GM23338 (cell line): ENCODE results near the gene INHBC. TPM values are rescaled to one million over a fixed set of nuclear protein-coding genes. Genes with fewer than 3 reads are reported as not detected.

ENCODE experiments used
- ATAC-seq: fragments of 200-7000 bp; cut with Tn5 transposase; 3 replicates; pipeline ENCODE4 v1.9.1; 2020
- DNase-seq: peaks from one replicate; pipeline ENCODE4 v3.0.0-alpha.2; 2015; ENCODE audit warnings: low spot score
- H2AFZ ChIP-seq: fragments of 200-600 bp; sonication (generic); 2 replicates; pipeline ENCODE4 v1.8.0; 2016; ENCODE audit warnings: antibody characterized with exemption, mild to moderate bottlenecking, moderate library complexity
- H3F3A ChIP-seq: fragments of 200-600 bp; sonication (generic); replicated peaks from 2 replicates; pipeline ENCODE4 v1.8.0; 2017; ENCODE audit warnings: antibody characterized with exemption, mixed run types, low read depth
- H3K27ac ChIP-seq: fragments of 200-600 bp; sonication (generic); 2 replicates; pipeline ENCODE4 v1.6.1; 2016; ENCODE audit warnings: low read depth
- H3K27me3 ChIP-seq: fragments of 200-600 bp; sonication (generic); 2 replicates; pipeline ENCODE4 v1.8.0; 2016; ENCODE audit warnings: mild to moderate bottlenecking, mixed run types, moderate library complexity; ENCODE audit not compliant: insufficient read depth
- H3K36me3 ChIP-seq: fragments of 200-600 bp; sonication (generic); 2 replicates; pipeline ENCODE4 v1.8.0; 2016; ENCODE audit warnings: mild to moderate bottlenecking; ENCODE audit not compliant: insufficient read depth
- H3K4me1 ChIP-seq: fragments of 200-600 bp; sonication (generic); 2 replicates; pipeline ENCODE4 v1.8.0; 2016; ENCODE audit warnings: mild to moderate bottlenecking, moderate library complexity; ENCODE audit not compliant: insufficient read depth
- H3K4me2 ChIP-seq: fragments of 200-600 bp; sonication (generic); 2 replicates; pipeline ENCODE4 v1.7.1; 2017; ENCODE audit warnings: mixed run types
- H3K4me3 ChIP-seq: fragments of 200-600 bp; sonication (generic); 2 replicates; pipeline ENCODE4 v1.6.1; 2016; ENCODE audit warnings: mixed run types
- H3K79me2 ChIP-seq: fragments of 200-600 bp; sonication (generic); replicated peaks from 2 replicates; pipeline ENCODE4 v1.8.0; 2017; ENCODE audit warnings: mild to moderate bottlenecking; ENCODE audit not compliant: insufficient read depth
- H3K9me2 ChIP-seq: fragments of 200-600 bp; sonication (generic); 2 replicates; pipeline ENCODE4 v1.8.0; 2017; ENCODE audit not compliant: insufficient read depth
- H4K20me1 ChIP-seq: fragments of 200-600 bp; sonication (generic); replicated peaks from 2 replicates; pipeline ENCODE4 v1.8.0; 2017; ENCODE audit warnings: mild to moderate bottlenecking; ENCODE audit not compliant: insufficient read depth
- H3K27ac Mint-ChIP-seq: 2 replicates; pipeline ENCODE4 v1.8.0; 2020; ENCODE audit warnings: inconsistent platforms, mild to moderate bottlenecking, moderate library complexity, mixed read lengths
- H3K27me3 Mint-ChIP-seq: 3 replicates; pipeline ENCODE4 v1.8.0; 2022; ENCODE audit warnings: low read depth, mild to moderate bottlenecking, moderate library complexity, mixed read lengths, inconsistent platforms; ENCODE audit not compliant: insufficient read depth, poor library complexity
- H3K36me3 Mint-ChIP-seq: 3 replicates; pipeline ENCODE4 v1.8.0; 2021; ENCODE audit warnings: low read depth, mild to moderate bottlenecking, inconsistent platforms, moderate library complexity, mixed read lengths
- H3K4me1 Mint-ChIP-seq: 3 replicates; pipeline ENCODE4 v1.8.0; 2020; ENCODE audit warnings: mild to moderate bottlenecking, inconsistent platforms, mixed read lengths
- H3K4me3 Mint-ChIP-seq: 3 replicates; pipeline ENCODE4 v1.8.0; 2021; ENCODE audit warnings: moderate library complexity, mild to moderate bottlenecking, inconsistent platforms, mixed read lengths
- H3K9me3 Mint-ChIP-seq: 3 replicates; pipeline ENCODE4 v1.8.0; 2020; ENCODE audit warnings: moderate library complexity, mild to moderate bottlenecking, inconsistent platforms, mixed read lengths
- CREB1 ChIP-seq: fragments of 250-450 bp; sonication (Bioruptor Pico); IDR thresholded peaks from 2 replicates; pipeline ENCODE4 v1.5.0; 2020; ENCODE audit warnings: low read depth, mild to moderate bottlenecking, moderate library complexity
- ETS1 ChIP-seq: IDR thresholded peaks from 2 replicates; pipeline ENCODE4 v1.6.1; 2016; ENCODE audit warnings: antibody characterized with exemption
- EZH2 ChIP-seq: fragments of 200-600 bp; sonication (generic); IDR thresholded peaks from one replicate; pipeline ENCODE4 v1.8.0; 2017; ENCODE audit warnings: antibody characterized with exemption, mild to moderate bottlenecking, low read depth; ENCODE audit not compliant: unreplicated experiment
- ZNF114 ChIP-seq: fragments of 250-450 bp; sonication (Bioruptor Pico); IDR thresholded peaks from 2 replicates; pipeline ENCODE4 v1.5.0; 2020; ENCODE audit warnings: mild to moderate bottlenecking, moderate library complexity
- polyA plus RNA-seq: library from polyadenylated mRNA; unstranded; fragments of >200 nt; fragmentation: Nextera tagmentation; extraction: Ambion mirVana; gene quantifications from 2 replicates; pipeline ENCODE4 v1.2.1, GENCODE V29; 2016
- total RNA-seq: library from RNA; depleted of rRNA; stranded (reverse); fragments of >200 nt; shearing (Covaris generic); gene quantifications from 2 replicates; pipeline ENCODE4 v1.2.3, GENCODE V29; 2014
- TF ChIP-seq, protein P1 (sequence below): IDR thresholded peaks from one replicate; pipeline ENCODE4 v1.6.1; 2018; ENCODE audit warnings: antibody characterized with exemption; ENCODE audit not compliant: unreplicated experiment

The INHBC gene
- total and polyA plus RNA-seq, 2 experiments from 2014 or later = 0.53 TPM; not detected in 1

DNA sequence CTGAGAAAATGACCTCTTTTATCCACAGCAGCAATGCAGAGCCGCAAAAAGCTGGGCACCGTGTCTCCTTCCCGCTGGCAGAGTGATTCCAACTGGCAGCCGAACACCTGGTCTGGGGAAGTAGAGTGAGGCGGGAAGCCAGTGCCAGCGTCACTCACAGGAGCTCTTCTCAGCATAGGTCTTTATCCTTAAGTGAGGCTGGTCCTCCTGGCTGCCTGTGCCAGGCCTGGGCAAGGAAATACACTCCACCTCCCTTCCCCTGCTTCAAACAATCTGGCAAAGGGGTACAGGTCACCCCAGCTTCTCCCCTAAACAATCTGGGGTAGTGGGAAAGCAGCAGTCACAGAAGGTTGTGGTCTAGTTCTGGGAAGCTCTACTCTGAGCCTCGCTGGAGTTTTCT, 40.3 kb downstream of the INHBC start (continued):
- no peak for TF ChIP-seq ZNF114
- no peak for TF ChIP-seq ETS1
- TF ChIP-seq, protein P1, sequence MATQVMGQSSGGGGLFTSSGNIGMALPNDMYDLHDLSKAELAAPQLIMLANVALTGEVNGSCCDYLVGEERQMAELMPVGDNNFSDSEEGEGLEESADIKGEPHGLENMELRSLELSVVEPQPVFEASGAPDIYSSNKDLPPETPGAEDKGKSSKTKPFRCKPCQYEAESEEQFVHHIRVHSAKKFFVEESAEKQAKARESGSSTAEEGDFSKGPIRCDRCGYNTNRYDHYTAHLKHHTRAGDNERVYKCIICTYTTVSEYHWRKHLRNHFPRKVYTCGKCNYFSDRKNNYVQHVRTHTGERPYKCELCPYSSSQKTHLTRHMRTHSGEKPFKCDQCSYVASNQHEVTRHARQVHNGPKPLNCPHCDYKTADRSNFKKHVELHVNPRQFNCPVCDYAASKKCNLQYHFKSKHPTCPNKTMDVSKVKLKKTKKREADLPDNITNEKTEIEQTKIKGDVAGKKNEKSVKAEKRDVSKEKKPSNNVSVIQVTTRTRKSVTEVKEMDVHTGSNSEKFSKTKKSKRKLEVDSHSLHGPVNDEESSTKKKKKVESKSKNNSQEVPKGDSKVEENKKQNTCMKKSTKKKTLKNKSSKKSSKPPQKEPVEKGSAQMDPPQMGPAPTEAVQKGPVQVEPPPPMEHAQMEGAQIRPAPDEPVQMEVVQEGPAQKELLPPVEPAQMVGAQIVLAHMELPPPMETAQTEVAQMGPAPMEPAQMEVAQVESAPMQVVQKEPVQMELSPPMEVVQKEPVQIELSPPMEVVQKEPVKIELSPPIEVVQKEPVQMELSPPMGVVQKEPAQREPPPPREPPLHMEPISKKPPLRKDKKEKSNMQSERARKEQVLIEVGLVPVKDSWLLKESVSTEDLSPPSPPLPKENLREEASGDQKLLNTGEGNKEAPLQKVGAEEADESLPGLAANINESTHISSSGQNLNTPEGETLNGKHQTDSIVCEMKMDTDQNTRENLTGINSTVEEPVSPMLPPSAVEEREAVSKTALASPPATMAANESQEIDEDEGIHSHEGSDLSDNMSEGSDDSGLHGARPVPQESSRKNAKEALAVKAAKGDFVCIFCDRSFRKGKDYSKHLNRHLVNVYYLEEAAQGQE = no peak
- TF ChIP-seq EZH2 = no peak
- TF ChIP-seq CREB1 (CRISPR knock-in tag) = no peak

DNA sequence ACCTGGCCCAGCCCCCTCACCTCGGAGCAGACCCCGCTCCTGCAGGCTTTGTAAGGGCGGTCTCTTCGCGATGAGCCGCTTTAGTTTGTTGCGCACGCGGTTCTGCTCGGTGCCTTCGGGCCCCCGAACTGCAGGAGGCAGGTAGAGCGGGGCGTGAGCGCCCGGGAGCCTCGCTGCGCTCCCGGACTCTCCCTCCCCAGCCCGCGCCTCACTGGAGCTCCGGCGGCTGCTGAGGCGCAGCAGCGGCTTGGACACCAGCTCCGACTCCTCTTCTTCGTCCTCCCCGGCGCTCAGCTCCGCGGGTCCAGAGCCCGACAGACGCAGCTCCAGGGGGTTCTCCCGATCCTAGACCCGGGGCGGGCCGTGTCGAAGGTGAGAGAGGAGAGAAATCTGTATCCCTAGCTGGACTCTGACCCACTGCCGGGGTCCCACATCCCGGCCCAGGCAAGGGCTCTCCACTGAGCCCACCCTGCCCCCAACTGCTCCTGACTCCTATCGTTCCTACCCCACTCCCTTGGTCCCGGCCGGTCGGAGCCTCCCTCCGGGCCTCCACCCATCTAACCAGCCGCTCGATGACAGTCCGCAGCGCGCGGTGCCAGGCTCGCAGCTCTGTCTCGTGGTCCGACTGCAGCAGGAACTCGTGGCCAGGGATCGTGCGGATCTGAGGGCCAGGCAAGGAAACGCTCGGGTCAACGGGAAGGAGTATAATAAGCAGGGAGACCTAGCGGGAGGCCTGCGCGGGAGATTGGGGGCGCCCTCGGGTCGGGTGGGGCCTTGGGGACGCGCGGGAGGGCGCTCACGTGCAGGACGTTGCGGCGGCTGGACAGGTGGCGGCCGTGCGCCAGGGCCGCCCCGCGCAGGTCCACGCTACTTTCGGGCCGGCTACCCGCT, 40.9 kb downstream of the INHBC start:
- peak overlapping the region; percentile 98 for H3K4me2 ChIP-seq

More for the DNA sequence above, 40.9 kb downstream of the INHBC start:
- Mint-ChIP-seq H3K27ac (no peak overlapping the region), H3K9me3 (no peaks in the 10 kb centered on the region; the same call in 2 of the 3 replicates), H3K27me3 (peaks cover 61% of the 10 kb centered on the region), H3K4me3 (peak overlapping the region; percentile 75), H3K4me1 (peaks cover 39% of the 10 kb centered on the region), H3K36me3 (peaks cover 8% of the 10 kb centered on the region; the same call in 1 of the 3 replicates)
- H3K36me3 ChIP-seq = no peaks in the 10 kb centered on the region
- H3K4me3 ChIP-seq = peak overlapping the region; percentile 82
- peaks cover 57% of the 10 kb centered on the region for H3K27me3 ChIP-seq
- no peak overlapping the region for H3K27ac ChIP-seq
- peaks cover 9% of the 10 kb centered on the region for H3F3A ChIP-seq
- no peaks in the 10 kb centered on the region for H4K20me1 ChIP-seq
- no peaks in the 10 kb centered on the region for H3K79me2 ChIP-seq
- H2AFZ ChIP-seq = peak overlapping the region; percentile 98
- no peaks in the 10 kb centered on the region for H3K9me2 ChIP-seq
- TF ChIP-seq EZH2 (peak; percentile 81), ZNF114 (no peak)
- ATAC-seq (peak; percentile 64), DNase-seq (peak; percentile 69)
- peaks cover 30% of the 10 kb centered on the region for H3K4me1 ChIP-seq
